Breast epithelium (tissue), 3 donors: ENCODE results near the gene ADARB2.

Experiments used
- CTCF ChIP-seq, 3 donors: fragments of 450-650 bp; IDR thresholded peaks; one replicate each; pipeline ENCODE4 v1.5.1; 2016 to 2017; ENCODE audit warnings: antibody characterized with exemption in 3 of 3, mild to moderate bottlenecking in 3 of 3, moderate library complexity in 3 of 3
- POLR2AphosphoS5 ChIP-seq, 3 donors: sonication (generic); formaldehyde crosslinking; IDR thresholded peaks; one replicate each; pipeline ENCODE4 v1.6.1; 2017; ENCODE audit warnings: antibody characterized with exemption in 3 of 3

GRCh38 chr10:1187855-1188557, 549.3 kb downstream of the ADARB2 start:
- TF ChIP-seq CTCF (IDR thresholded peaks at IDR 0.05) (no peak), POLR2AphosphoS5 (IDR thresholded peaks at IDR 0.05) (no peak)
